Prostate gland (tissue), 2 donors: ENCODE measurements around the gene BCAS3. TPM values are rescaled to one million over a fixed set of nuclear protein-coding genes. Genes with fewer than 3 reads are reported as not detected.

Experiments used
- DNase-seq: peaks from one replicate; pipeline ENCODE4 v3.0.0-alpha.2; 2019; ENCODE audit warnings: low spot score
- H3K27ac ChIP-seq, 2 donors: fragments of 200-600 bp; sonication (generic); 2 replicates each; pipeline ENCODE4 v1.5.1; 2017 to 2019
- H3K27me3 ChIP-seq: fragments of 200-600 bp; sonication (generic); replicated peaks from 2 replicates; pipeline ENCODE4 v1.5.1; 2019; ENCODE audit not compliant: insufficient read depth
- H3K36me3 ChIP-seq, 2 donors: fragments of 200-600 bp; sonication (generic); 1 replicate in 1 of 2; 2 replicates in 1 of 2; pipeline versions ENCODE4 v1.5.1 to v1.8.1; 2017 to 2019
- H3K4me1 ChIP-seq: fragments of 200-600 bp; sonication (generic); replicated peaks from 2 replicates; pipeline ENCODE4 v1.5.1; 2019
- H3K4me3 ChIP-seq, 2 donors: fragments of 200-600 bp; sonication (generic); 2 replicates each; pipeline ENCODE4 v1.5.1; 2017 to 2019
- H3K9me3 ChIP-seq: fragments of 200-600 bp; sonication (generic); 2 replicates; pipeline ENCODE4 v1.5.1; 2017
- POLR2A ChIP-seq: fragments of 450-650 bp; IDR thresholded peaks from one replicate; pipeline ENCODE4 v1.6.1; 2016; ENCODE audit warnings: antibody characterized with exemption, mild to moderate bottlenecking
- POLR2AphosphoS5 ChIP-seq: sonication (generic); formaldehyde crosslinking; IDR thresholded peaks from one replicate; pipeline ENCODE4 v1.6.1; 2017; ENCODE audit warnings: antibody characterized with exemption
- WGBS: methylation state at CpG from one replicate; pipeline ENCODE4 v1.1.5; 2018; 5-methylcytosine and 5-hydroxymethylcytosine counted together
- intact Hi-C: fragments of 100-400 bp; cut with DNase I; formaldehyde crosslinking; loops from one replicate; pipeline ENCODE4 v1.14.2; 2022
- total RNA-seq, 2 donors: library from RNA; depleted of rRNA; stranded (reverse); fragments of >200 nt; gene quantifications; one replicate each; pipeline ENCODE4 v1.1.0, GENCODE V29; 2016
- TF ChIP-seq, protein P1 (sequence below), 4 experiments: fragments of 200-600 bp in 2 of 4; fragments of 450-650 bp in 2 of 4; sonication (generic) in 2 of 4; IDR thresholded peaks; 1 replicate in 3 of 4; 2 replicates in 1 of 4; pipeline ENCODE4 v1.5.1; 2016 to 2019; ENCODE audit warnings: antibody characterized with exemption in 4 of 4, mild to moderate bottlenecking in 2 of 4, moderate library complexity in 2 of 4

Gene BCAS3
- total RNA-seq, 2 donors from 2014 or later: 57.8 to 93.9 TPM

DNA sequence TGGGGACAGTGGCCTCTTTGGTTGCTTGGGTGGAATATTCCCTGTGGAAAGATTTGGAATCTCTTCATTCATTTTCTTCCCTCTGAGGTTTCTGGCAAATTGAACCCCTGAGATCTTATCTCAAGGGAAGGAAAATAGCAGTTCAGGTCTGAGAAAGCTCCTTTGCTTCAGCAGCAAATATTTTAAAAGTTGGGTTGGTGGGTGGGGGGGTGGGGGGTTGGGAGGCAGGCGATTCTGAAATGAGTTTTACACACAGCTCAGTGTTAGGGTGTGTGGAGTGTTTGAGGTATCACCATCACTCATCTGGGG lies 728.8 kb downstream of the BCAS3 start:
- no peaks in the 10 kb centered on the region for H3K9me3 ChIP-seq
- no peaks in the 10 kb centered on the region for H3K36me3 ChIP-seq
- H3K27me3 ChIP-seq: peaks cover 11% of the 10 kb centered on the region
- H3K27ac ChIP-seq: peak overlapping the region; percentile 79 to 84
- WGBS: 20% methylated on average over 1 of the region's 1 CpG
- DNase-seq: no peak
- TF ChIP-seq POLR2AphosphoS5: no peak
- no peak for TF ChIP-seq POLR2A
- TF ChIP-seq, protein P1, sequence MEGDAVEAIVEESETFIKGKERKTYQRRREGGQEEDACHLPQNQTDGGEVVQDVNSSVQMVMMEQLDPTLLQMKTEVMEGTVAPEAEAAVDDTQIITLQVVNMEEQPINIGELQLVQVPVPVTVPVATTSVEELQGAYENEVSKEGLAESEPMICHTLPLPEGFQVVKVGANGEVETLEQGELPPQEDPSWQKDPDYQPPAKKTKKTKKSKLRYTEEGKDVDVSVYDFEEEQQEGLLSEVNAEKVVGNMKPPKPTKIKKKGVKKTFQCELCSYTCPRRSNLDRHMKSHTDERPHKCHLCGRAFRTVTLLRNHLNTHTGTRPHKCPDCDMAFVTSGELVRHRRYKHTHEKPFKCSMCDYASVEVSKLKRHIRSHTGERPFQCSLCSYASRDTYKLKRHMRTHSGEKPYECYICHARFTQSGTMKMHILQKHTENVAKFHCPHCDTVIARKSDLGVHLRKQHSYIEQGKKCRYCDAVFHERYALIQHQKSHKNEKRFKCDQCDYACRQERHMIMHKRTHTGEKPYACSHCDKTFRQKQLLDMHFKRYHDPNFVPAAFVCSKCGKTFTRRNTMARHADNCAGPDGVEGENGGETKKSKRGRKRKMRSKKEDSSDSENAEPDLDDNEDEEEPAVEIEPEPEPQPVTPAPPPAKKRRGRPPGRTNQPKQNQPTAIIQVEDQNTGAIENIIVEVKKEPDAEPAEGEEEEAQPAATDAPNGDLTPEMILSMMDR (IDR thresholded peaks at IDR 0.05): no peak
- no peaks in the 10 kb centered on the region for H3K4me1 ChIP-seq
- intact Hi-C loops: loop anchor here (5.0 kb wide), 1 partner anchor 404 kb away; no protein-coding TSS in a partner anchor
- no peak overlapping the region for H3K4me3 ChIP-seq

DNA sequence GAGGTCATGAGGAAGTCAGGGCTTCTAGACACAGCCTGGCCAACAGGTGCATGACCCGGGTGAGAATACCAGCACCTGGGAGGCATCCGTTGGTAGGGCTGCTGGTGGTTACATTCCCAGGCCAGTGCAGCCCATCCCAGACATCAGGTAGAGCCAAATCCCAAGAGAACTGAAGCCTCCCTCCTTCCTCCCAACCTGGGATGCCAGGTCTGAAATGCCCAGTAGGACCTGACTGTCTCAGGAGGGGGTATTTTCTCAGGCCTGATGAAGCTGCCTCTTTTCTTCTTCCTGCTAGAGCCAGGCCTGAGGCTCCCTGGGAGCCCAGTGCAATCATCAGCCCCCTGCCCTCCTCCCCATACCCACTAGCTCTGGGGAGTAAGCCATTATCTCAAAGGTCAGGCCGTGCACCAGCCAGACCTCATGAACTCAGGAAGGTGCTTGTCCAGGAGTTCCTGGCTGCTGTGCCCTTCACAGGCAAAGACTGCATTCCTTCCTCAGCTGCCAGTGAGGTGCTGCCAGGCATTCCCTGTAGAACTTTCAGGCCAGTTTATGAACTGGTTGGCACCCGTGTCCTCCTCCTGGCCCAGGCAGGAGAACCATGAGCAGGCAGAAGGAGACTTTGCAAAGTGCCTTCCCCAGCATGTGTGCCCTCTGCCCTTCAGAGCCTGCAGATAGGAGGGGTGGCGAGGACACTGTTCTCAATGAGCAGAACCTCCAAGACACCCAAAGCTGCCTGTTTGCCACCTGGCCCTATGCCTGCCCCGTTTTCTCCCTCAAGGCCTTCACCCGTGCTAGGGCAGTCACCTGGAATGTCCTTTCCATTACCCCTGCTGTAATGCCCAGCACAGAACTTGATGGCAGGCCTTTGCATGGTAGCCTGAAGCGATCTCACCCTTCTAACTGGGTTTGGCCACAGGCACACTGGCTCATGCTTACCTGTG lies 729.6 kb downstream of the BCAS3 start:
- no peaks in the 10 kb centered on the region for H3K4me1 ChIP-seq
- intact Hi-C loops: loop anchor here (5.0 kb wide), 1 partner anchor 405 kb away; no protein-coding TSS in a partner anchor
- 65% methylated on average over 8 of the region's 8 CpGs for WGBS
- H3K27me3 ChIP-seq: peaks cover 9% of the 10 kb centered on the region
- TF ChIP-seq, protein P1 (IDR thresholded peaks at IDR 0.05): no peak
- TF ChIP-seq POLR2A (no peak), POLR2AphosphoS5 (no peak)
- no peak overlapping the region for H3K4me3 ChIP-seq
- H3K36me3 ChIP-seq: no peaks in the 10 kb centered on the region
- DNase-seq: no peak
- peak overlapping the region; percentile 7 to 84 for H3K27ac ChIP-seq
- no peaks in the 10 kb centered on the region for H3K9me3 ChIP-seq

DNA sequence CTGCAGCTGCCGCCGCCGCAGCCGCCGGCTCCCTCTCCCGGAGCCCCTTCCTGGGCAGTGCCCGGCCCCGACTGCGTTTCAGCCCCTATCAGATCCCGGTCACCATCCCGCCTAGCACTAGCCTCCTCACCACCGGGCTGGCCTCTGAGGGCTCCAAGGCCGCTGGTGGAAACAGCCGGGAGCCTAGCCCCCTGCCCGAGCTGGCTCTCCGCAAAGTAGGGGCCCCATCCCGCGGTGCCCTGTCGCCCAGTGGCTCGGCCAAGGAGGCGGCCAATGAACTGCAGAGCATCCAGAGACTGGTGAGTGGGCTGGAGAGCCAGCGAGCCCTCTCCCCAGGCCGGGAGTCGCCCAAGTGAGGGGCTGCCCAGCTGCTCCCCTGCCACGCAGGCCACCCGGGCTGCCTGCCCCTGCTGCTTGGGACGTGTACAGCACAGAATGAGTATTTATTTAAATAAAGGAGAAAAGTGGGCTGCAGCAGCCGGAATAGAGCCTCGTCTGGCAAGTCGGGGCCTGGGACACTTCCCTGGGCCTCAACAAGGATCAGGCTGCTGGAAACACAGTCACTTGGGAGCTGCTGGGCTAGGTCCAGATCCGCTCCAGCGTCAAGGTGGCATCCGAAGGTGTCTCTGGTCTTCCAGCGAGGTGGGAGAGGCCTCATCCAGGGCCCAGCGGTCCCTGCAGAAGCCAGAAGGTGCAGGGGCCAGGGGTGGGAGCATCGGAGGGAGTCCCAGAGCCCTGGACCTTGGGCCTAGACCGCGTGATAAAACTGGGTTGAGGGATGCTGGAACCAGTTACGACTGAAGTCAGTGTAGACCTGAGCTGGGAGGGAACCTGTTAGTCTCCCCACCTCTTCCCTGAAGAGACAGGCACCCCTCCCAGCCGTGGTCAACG lies 730.7 kb downstream of the BCAS3 start:
- DNase-seq: no peak
- WGBS: 64% methylated on average over 39 of the region's 41 CpGs
- H3K4me3 ChIP-seq: no peak overlapping the region
- intact Hi-C loops: loop anchor here (5.0 kb wide), 1 partner anchor 406 kb away; no protein-coding TSS in a partner anchor
- no peaks in the 10 kb centered on the region for H3K36me3 ChIP-seq
- peak overlapping the region; percentile 95 to 98 for H3K27ac ChIP-seq
- peaks cover 3% of the 10 kb centered on the region for H3K27me3 ChIP-seq
- no peaks in the 10 kb centered on the region for H3K9me3 ChIP-seq
- no peaks in the 10 kb centered on the region for H3K4me1 ChIP-seq
- no peak for TF ChIP-seq POLR2AphosphoS5

DNA sequence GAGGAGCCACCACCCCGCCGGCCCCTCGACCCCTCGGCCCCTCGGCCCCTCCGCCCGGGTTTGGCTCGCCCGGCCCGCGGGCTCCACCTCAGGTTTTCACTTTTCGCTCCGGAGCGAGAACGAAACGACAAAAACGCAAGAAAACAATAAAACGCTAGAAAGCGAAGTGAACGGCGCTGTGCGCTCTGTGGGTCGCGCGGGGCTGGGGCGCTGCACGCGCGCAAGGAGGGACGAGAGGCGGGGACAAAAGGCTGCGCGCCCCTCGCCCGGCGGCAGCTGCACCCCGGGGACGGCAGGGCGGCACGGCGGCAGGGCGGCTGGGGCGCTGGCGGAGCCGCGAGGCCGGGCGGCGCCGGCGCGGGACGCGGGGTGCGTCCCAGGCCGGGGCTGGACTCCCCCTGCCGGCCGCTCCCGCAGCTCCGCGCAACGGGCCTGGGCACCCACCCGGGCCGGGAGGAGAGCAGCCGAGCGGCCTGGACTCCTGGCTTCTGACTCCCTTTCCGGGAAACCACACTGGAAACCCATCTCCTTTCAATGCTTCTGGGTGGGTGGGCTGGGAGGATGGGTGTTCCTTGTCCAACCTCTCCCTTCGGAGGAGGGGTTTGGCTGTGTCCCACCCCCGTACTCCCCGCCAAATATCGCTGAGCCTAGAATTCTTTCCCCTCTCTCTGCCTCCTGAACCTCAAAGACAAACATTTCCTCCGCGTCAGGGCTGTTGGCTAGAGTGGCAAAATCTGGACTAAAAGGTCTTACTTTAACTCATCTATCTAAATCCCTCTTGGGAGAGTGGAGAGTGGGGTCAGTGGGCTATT lies 731.9 kb downstream of the BCAS3 start:
- intact Hi-C loops: loop anchor here (5.0 kb wide), 2 partner anchors 48 to 407 kb away; no protein-coding TSS in a partner anchor
- DNase-seq: peak; percentile 56
- Histone ChIP-seq H3K4me3 (peak overlapping the region; percentile 50 to 55), H3K4me1 (no peaks in the 10 kb centered on the region), H3K36me3 (no peaks in the 10 kb centered on the region), H3K27me3 (peaks cover 3% of the 10 kb centered on the region), H3K9me3 (no peaks in the 10 kb centered on the region), H3K27ac (peak overlapping the region; percentile 95 to 98)
- no peak for TF ChIP-seq POLR2AphosphoS5
- TF ChIP-seq, protein P1 (IDR thresholded peaks at IDR 0.05): peak; percentile 27 to 64 (median 50)
- whole genome bisulfite sequencing: 1% methylated on average over 73 of the region's 73 CpGs
